ENCODE results near the gene MYRIP. TPM values are rescaled to one million over a fixed set of nuclear protein-coding genes. Genes with fewer than 3 reads are reported as not detected.
A peak's percentile ranks its signal among the peaks of the same experiment; 100 is the strongest.

MYRIP gene
- total RNA-seq, 1 experiment from 2014 or later: 0.59 TPM

- Mint-ChIP-seq H3K27me3 (ENCODE audit: insufficient read depth, unreplicated experiment) (peaks cover 31% of the 10 kb centered on the region), H3K9me3 (ENCODE audit: unreplicated experiment) (no peaks in the 10 kb centered on the region), H3K27ac (ENCODE audit: unreplicated experiment) (no peak overlapping the region), H3K4me3 (ENCODE audit: unreplicated experiment) (peak overlapping the region; percentile 67), H3K36me3 (ENCODE audit: insufficient read depth, unreplicated experiment) (peaks cover 6% of the 10 kb centered on the region), H3K4me1 (ENCODE audit: low read depth, unreplicated experiment) (no peaks in the 10 kb centered on the region)
- no peak for TF ChIP-seq CTCF (IDR thresholded peaks at IDR 0.05; ENCODE audit: insufficient read depth in 1 of 2, low read depth in 1 of 2, low read length in 1 of 2, severe bottlenecking in 1 of 2, unreplicated experiment in 1 of 2)
- peak in 1 of 2 experiments; percentile 2 for DNase-seq
- H3K4me1 ChIP-seq: peaks cover 7% of the 10 kb centered on the region; the same call in 1 of the 2 replicates
- intact Hi-C loops (cut with micrococcal nuclease; ENCODE audit: unreplicated experiment): loop anchor here (5.0 to 10.0 kb wide), 3 partner anchors 103 to 265 kb away; no protein-coding TSS in a partner anchor
- ChIA-PET CTCF (no interaction called here), POLR2A (no interaction called here)
- peak overlapping the region; percentile 65 for H3K4me3 ChIP-seq (ENCODE audit: low read depth, low read length)
- BruUV-seq (replicated peaks): no TSS peak
- no peaks in the 10 kb centered on the region for H3K9me3 ChIP-seq
- no peaks in the 10 kb centered on the region for H3K36me3 ChIP-seq (ENCODE audit: control insufficient read depth, insufficient read depth, low read length)
- peaks cover 4% of the 10 kb centered on the region for H3K27me3 ChIP-seq (replicated peaks; ENCODE audit: control insufficient read depth, insufficient read depth, low read length)
Observed at GRCh38 chr3:39809995-39810595, 686 bp downstream of the MYRIP start.

GRCh38 chr3:39810647-39811161, 1.3 kb downstream of the MYRIP start:
- H3K27me3 Mint-ChIP-seq (ENCODE audit: insufficient read depth, unreplicated experiment): peaks cover 31% of the 10 kb centered on the region
- H3K4me1 Mint-ChIP-seq (ENCODE audit: low read depth, unreplicated experiment): no peaks in the 10 kb centered on the region
- Histone ChIP-seq H3K9me3 (no peaks in the 10 kb centered on the region), H3K4me1 (peaks cover 7% of the 10 kb centered on the region; the same call in 1 of the 2 replicates), H3K36me3 (ENCODE audit: control insufficient read depth, insufficient read depth, low read length) (no peaks in the 10 kb centered on the region), H3K27me3 (replicated peaks; ENCODE audit: control insufficient read depth, insufficient read depth, low read length) (peaks cover 4% of the 10 kb centered on the region), H3K4me3 (ENCODE audit: low read depth, low read length) (no peak overlapping the region)
- no peaks in the 10 kb centered on the region for H3K9me3 Mint-ChIP-seq (ENCODE audit: unreplicated experiment)
- CTCF ChIA-PET: no interaction called here
- no peak for DNase-seq
- no peak overlapping the region for H3K27ac Mint-ChIP-seq (ENCODE audit: unreplicated experiment)
- TF ChIP-seq CTCF (IDR thresholded peaks at IDR 0.05; ENCODE audit: insufficient read depth in 1 of 2, low read depth in 1 of 2, low read length in 1 of 2, severe bottlenecking in 1 of 2, unreplicated experiment in 1 of 2): no peak
- H3K36me3 Mint-ChIP-seq (ENCODE audit: insufficient read depth, unreplicated experiment): peaks cover 6% of the 10 kb centered on the region
- intact Hi-C loops (cut with micrococcal nuclease; ENCODE audit: unreplicated experiment): loop anchor here (10.0 kb wide), 1 partner anchor 264 kb away; no protein-coding TSS in a partner anchor
- no TSS peak for BruUV-seq (replicated peaks)
- peak overlapping the region; percentile 67 for H3K4me3 Mint-ChIP-seq (ENCODE audit: unreplicated experiment)
- POLR2A ChIA-PET: no interaction called here

DNA sequence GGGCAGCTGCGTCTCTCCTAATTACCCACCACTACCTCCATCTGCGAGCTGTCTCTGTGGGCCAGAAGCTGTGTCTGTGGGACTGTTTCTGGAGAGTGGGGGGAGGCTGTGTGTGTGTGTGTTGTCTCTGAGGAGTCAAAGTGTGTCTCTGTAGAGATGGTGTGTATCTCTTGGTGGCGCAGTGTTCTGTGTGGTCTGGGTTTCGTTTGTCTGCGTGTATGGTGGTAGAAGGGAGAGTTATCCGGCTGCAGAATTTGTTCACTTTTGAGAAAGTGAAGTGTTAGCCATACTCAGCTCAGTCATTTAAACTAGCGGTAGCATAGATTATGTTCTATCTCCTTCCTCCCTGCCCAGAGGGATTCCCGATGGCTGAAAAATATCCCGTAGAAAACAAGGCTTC, 2.2 kb downstream of the MYRIP start:
- no peak overlapping the region for H3K4me3 Mint-ChIP-seq (ENCODE audit: unreplicated experiment)

More for the DNA sequence above, 2.2 kb downstream of the MYRIP start:
- Mint-ChIP-seq H3K36me3 (ENCODE audit: insufficient read depth, unreplicated experiment) (peaks cover 6% of the 10 kb centered on the region), H3K27me3 (ENCODE audit: insufficient read depth, unreplicated experiment) (peaks cover 28% of the 10 kb centered on the region), H3K4me1 (ENCODE audit: low read depth, unreplicated experiment) (no peaks in the 10 kb centered on the region), H3K9me3 (ENCODE audit: unreplicated experiment) (no peaks in the 10 kb centered on the region), H3K27ac (ENCODE audit: unreplicated experiment) (no peak overlapping the region)
- Histone ChIP-seq H3K4me1 (peaks cover 7% of the 10 kb centered on the region; the same call in 1 of the 2 replicates), H3K27me3 (replicated peaks; ENCODE audit: control insufficient read depth, insufficient read depth, low read length) (peaks cover 4% of the 10 kb centered on the region), H3K36me3 (ENCODE audit: control insufficient read depth, insufficient read depth, low read length) (no peaks in the 10 kb centered on the region), H3K4me3 (ENCODE audit: low read depth, low read length) (no peak overlapping the region), H3K9me3 (no peaks in the 10 kb centered on the region)
- no TSS peak for BruUV-seq (replicated peaks)
- DNase-seq: no peak
- POLR2A ChIA-PET: no interaction called here
- CTCF ChIA-PET: no interaction called here
- intact Hi-C loops (cut with micrococcal nuclease; ENCODE audit: unreplicated experiment): loop anchor here (10.0 kb wide), 1 partner anchor 263 kb away; no protein-coding TSS in a partner anchor
- TF ChIP-seq CTCF (IDR thresholded peaks at IDR 0.05; ENCODE audit: insufficient read depth in 1 of 2, low read depth in 1 of 2, low read length in 1 of 2, severe bottlenecking in 1 of 2, unreplicated experiment in 1 of 2): no peak
